Measurements from ENCODE around the gene DCHS1. TPM values are rescaled to one million over a fixed set of nuclear protein-coding genes. Genes with fewer than 3 reads are reported as not detected.

Gene DCHS1
- total and polyA plus RNA-seq, 4 donors = 6.0 to 39.9 (median 11.5) TPM

- Histone ChIP-seq H3K27ac (ENCODE audit: low read depth in 1 of 2, low read length in 1 of 2) (no peak overlapping the region), H3K4me3 (no peak overlapping the region), H3K27me3 (ENCODE audit: control insufficient read depth in 3 of 3, insufficient read depth in 3 of 3, low read length in 2 of 3) (no peaks in the 10 kb centered on the region), H3K36me3 (ENCODE audit: control insufficient read depth in 4 of 4, insufficient read depth in 4 of 4, low read length in 4 of 4) (peaks cover 0 to 13% (median 4%) of the 10 kb centered on the region in 4 donors), H3K9ac (ENCODE audit: insufficient read depth in 1 of 2, low read length in 2 of 2) (no peak overlapping the region), H3K9me3 (ENCODE audit: control insufficient read depth in 4 of 4, insufficient read depth in 3 of 4, low read length in 3 of 4) (no peaks in the 10 kb centered on the region), H3K4me1 (ENCODE audit: control insufficient read depth in 5 of 5, insufficient read depth in 5 of 5, low read length in 5 of 5) (peaks cover 0 to 17% (median 7%) of the 10 kb centered on the region in 5 donors)
- ATAC-seq (ENCODE audit: insufficient read depth, low FRiP score) (no peak), DNase-seq (no peak)
- TF ChIP-seq CTCF (IDR thresholded peaks at IDR 0.05; ENCODE audit: control extremely low read depth, extremely low read depth) = no peak
- WGBS, 2 donors = 18 to 29% methylated on average over 1 of the region's 1 CpG
Measured at GRCh38 chr11:6681505-6681904, 25.9 kb upstream of the DCHS1 start.

GRCh38 chr11:6677018-6677417 is 21.4 kb upstream of the DCHS1 start:
- ATAC-seq (ENCODE audit: insufficient read depth, low FRiP score) = no peak
- no peak overlapping the region for H3K27ac ChIP-seq (ENCODE audit: low read depth in 1 of 2, low read length in 1 of 2)
- no peak overlapping the region for H3K4me3 ChIP-seq
- peaks cover 0 to 13% (median 4%) of the 10 kb centered on the region in 4 donors for H3K36me3 ChIP-seq (ENCODE audit: control insufficient read depth in 4 of 4, insufficient read depth in 4 of 4, low read length in 4 of 4)
- H3K9ac ChIP-seq (ENCODE audit: insufficient read depth in 1 of 2, low read length in 2 of 2) = no peak overlapping the region
- no peak for TF ChIP-seq CTCF (IDR thresholded peaks at IDR 0.05; ENCODE audit: control extremely low read depth, extremely low read depth)
- 68 to 75% methylated on average over 3 of the region's 3 CpGs for WGBS, 2 donors
- no peak for DNase-seq
- peaks cover 0 to 8% (median 3%) of the 10 kb centered on the region in 5 donors for H3K4me1 ChIP-seq (ENCODE audit: control insufficient read depth in 5 of 5, insufficient read depth in 5 of 5, low read length in 5 of 5)
- no peaks in the 10 kb centered on the region for H3K9me3 ChIP-seq (ENCODE audit: control insufficient read depth in 4 of 4, insufficient read depth in 3 of 4, low read length in 3 of 4)
- H3K27me3 ChIP-seq (ENCODE audit: control insufficient read depth in 3 of 3, insufficient read depth in 3 of 3, low read length in 2 of 3) = no peaks in the 10 kb centered on the region

- no peak overlapping the region for H3K9ac ChIP-seq (ENCODE audit: insufficient read depth in 1 of 2, low read length in 2 of 2)
- 72 to 82% methylated on average over 4 of the region's 4 CpGs for WGBS, 2 donors
- no peak overlapping the region for H3K4me3 ChIP-seq
- H3K4me1 ChIP-seq (ENCODE audit: control insufficient read depth in 5 of 5, insufficient read depth in 5 of 5, low read length in 5 of 5) = no peaks in the 10 kb centered on the region
- H3K27me3 ChIP-seq (ENCODE audit: control insufficient read depth in 3 of 3, insufficient read depth in 3 of 3, low read length in 2 of 3) = no peaks in the 10 kb centered on the region
- ATAC-seq (ENCODE audit: insufficient read depth, low FRiP score) (no peak), DNase-seq (no peak)
- no peak for TF ChIP-seq CTCF (IDR thresholded peaks at IDR 0.05; ENCODE audit: control extremely low read depth, extremely low read depth)
- no peaks in the 10 kb centered on the region for H3K36me3 ChIP-seq (ENCODE audit: control insufficient read depth in 4 of 4, insufficient read depth in 4 of 4, low read length in 4 of 4)
- peak overlapping the region in 1 of 2 donors; percentile 56 for H3K27ac ChIP-seq (ENCODE audit: low read depth in 1 of 2, low read length in 1 of 2)
- H3K9me3 ChIP-seq (ENCODE audit: control insufficient read depth in 4 of 4, insufficient read depth in 3 of 4, low read length in 3 of 4) = no peaks in the 10 kb centered on the region
Measured at GRCh38 chr11:6674862-6675261, 19.3 kb upstream of the DCHS1 start.

- Histone ChIP-seq H3K27ac (ENCODE audit: low read depth in 1 of 2, low read length in 1 of 2) (peak overlapping the region in 1 of 2 donors; percentile 56), H3K4me3 (no peak overlapping the region), H3K36me3 (ENCODE audit: control insufficient read depth in 4 of 4, insufficient read depth in 4 of 4, low read length in 4 of 4) (no peaks in the 10 kb centered on the region), H3K9ac (ENCODE audit: insufficient read depth in 1 of 2, low read length in 2 of 2) (no peak overlapping the region), H3K9me3 (ENCODE audit: control insufficient read depth in 4 of 4, insufficient read depth in 3 of 4, low read length in 3 of 4) (no peaks in the 10 kb centered on the region), H3K4me1 (ENCODE audit: control insufficient read depth in 5 of 5, insufficient read depth in 5 of 5, low read length in 5 of 5) (no peaks in the 10 kb centered on the region), H3K27me3 (ENCODE audit: control insufficient read depth in 3 of 3, insufficient read depth in 3 of 3, low read length in 2 of 3) (no peaks in the 10 kb centered on the region)
- DNase-seq (no peak), ATAC-seq (ENCODE audit: insufficient read depth, low FRiP score) (no peak)
- WGBS, 2 donors = 28 to 75% methylated on average over 1 of the region's 1 CpG
- no peak for TF ChIP-seq CTCF (IDR thresholded peaks at IDR 0.05; ENCODE audit: control extremely low read depth, extremely low read depth)
Measured at GRCh38 chr11:6674219-6674597, 18.6 kb upstream of the DCHS1 start.
